CD8-positive, alpha-beta memory T cell (primary cell): ENCODE data around the gene BBX. TPM values are rescaled to one million over a fixed set of nuclear protein-coding genes. Genes with fewer than 3 reads are reported as not detected.
A peak's percentile ranks its signal among the peaks of the same experiment; 100 is the strongest.

Experiments
- CTCF ChIA-PET: fragments of 350-600 bp; sonication (Branson Sonifier 250); formaldehyde crosslinking; loops from one replicate; lab custom pipeline; 2021; ENCODE audit warnings: antibody characterized with exemption; lab: Charles Lee
- POLR2A ChIA-PET: fragments of 350-600 bp; sonication (Branson Sonifier 250); formaldehyde crosslinking; loops from one replicate; lab custom pipeline; 2021; ENCODE audit warnings: antibody characterized with exemption; lab: Charles Lee
- DNase-seq, 5 donors: peaks; one replicate each; pipeline versions ENCODE4 v3.0.0 to v3.0.0-alpha.2; 2020 to 2022; ENCODE audit warnings: mixed read lengths in 1 of 5
- H3K27ac ChIP-seq: one replicate; pipeline ENCODE4 v1.7.0; 2013; ENCODE audit warnings: low read depth, mild to moderate bottlenecking, low read length, moderate library complexity
- H3K27me3 ChIP-seq: 2 replicates; pipeline ENCODE4 v1.7.0; 2013; ENCODE audit warnings: low read length, mild to moderate bottlenecking; ENCODE audit not compliant: insufficient read depth, poor library complexity, severe bottlenecking
- H3K36me3 ChIP-seq: 2 replicates; pipeline ENCODE4 v1.7.0; 2013; ENCODE audit warnings: mild to moderate bottlenecking, low read length, moderate library complexity; ENCODE audit not compliant: insufficient read depth
- H3K4me1 ChIP-seq: 2 replicates; pipeline ENCODE4 v1.7.0; 2013; ENCODE audit warnings: mild to moderate bottlenecking, low read length, moderate library complexity; ENCODE audit not compliant: insufficient read depth
- H3K4me3 ChIP-seq: 2 replicates; pipeline ENCODE4 v1.7.0; 2013; ENCODE audit warnings: mild to moderate bottlenecking, low read length
- H3K9me3 ChIP-seq: 2 replicates; pipeline ENCODE4 v1.7.0; 2013; ENCODE audit warnings: mild to moderate bottlenecking, low read length
- H3K27ac Mint-ChIP-seq, 8 donors: one replicate each; pipeline ENCODE4 v1.8.0; 2020 to 2021; ENCODE audit warnings: mixed read lengths in 8 of 8, mild to moderate bottlenecking in 6 of 8, inconsistent platforms in 3 of 8, moderate library complexity in 3 of 8
- H3K27me3 Mint-ChIP-seq, 2 donors: one replicate each; pipeline ENCODE4 v1.8.0; 2020 to 2021; ENCODE audit warnings: mixed read lengths in 2 of 2, mild to moderate bottlenecking in 1 of 2, moderate library complexity in 1 of 2
- H3K36me3 Mint-ChIP-seq, 3 donors: one replicate each; pipeline ENCODE4 v1.8.0; 2020 to 2021; ENCODE audit warnings: mixed read lengths in 3 of 3, inconsistent platforms in 1 of 3, mild to moderate bottlenecking in 1 of 3
- H3K4me1 Mint-ChIP-seq, 3 donors: one replicate each; pipeline ENCODE4 v1.8.0; 2020 to 2021; ENCODE audit warnings: mixed read lengths in 3 of 3, inconsistent platforms in 1 of 3, mild to moderate bottlenecking in 1 of 3
- H3K4me3 Mint-ChIP-seq, 7 donors: one replicate each; pipeline ENCODE4 v1.8.0; 2020 to 2021; ENCODE audit warnings: mixed read lengths in 7 of 7, mild to moderate bottlenecking in 6 of 7, moderate library complexity in 4 of 7, inconsistent platforms in 2 of 7
- H3K9me3 Mint-ChIP-seq, 5 donors: one replicate each; pipeline ENCODE4 v1.8.0; 2020 to 2022; ENCODE audit warnings: mixed read lengths in 5 of 5, mild to moderate bottlenecking in 3 of 5, moderate library complexity in 2 of 5, inconsistent platforms in 1 of 5
- polyA plus RNA-seq: library from polyadenylated mRNA; unstranded; fragments of 300-500 nt; fragmentation: Illumina TruSeq; gene quantifications from one replicate; pipeline ENCODE4 v1.2.3, GENCODE V29; 2021
- total RNA-seq, 2 experiments: library from RNA; stranded (reverse); gene quantifications; one replicate each; pipeline ENCODE4 v1.2.3, GENCODE V29; 2021

The BBX gene
- total and polyA plus RNA-seq, 3 experiments from 2014 or later, result 44.5 to 126 (median 54.0) TPM

- H3K4me3 Mint-ChIP-seq, result no peak overlapping the region
- ChIA-PET CTCF (no interaction called here), POLR2A (interaction anchor here (0.6 kb wide), 1 partner anchor 850 kb away, joined by 3 read pairs; no protein-coding TSS in a partner anchor)
- no peak overlapping the region for H3K27ac Mint-ChIP-seq
- H3K36me3 Mint-ChIP-seq, result peaks cover 9 to 15% (median 15%) of the 10 kb centered on the region in 3 donors
- H3K9me3 ChIP-seq, result no peaks in the 10 kb centered on the region
- no peaks in the 10 kb centered on the region for H3K36me3 ChIP-seq
- no peak overlapping the region for H3K4me3 ChIP-seq
- H3K4me1 ChIP-seq, result no peaks in the 10 kb centered on the region
- H3K27me3 Mint-ChIP-seq, result no peaks in the 10 kb centered on the region
- no peak overlapping the region for H3K27ac ChIP-seq
- DNase-seq, result no peak
- H3K9me3 Mint-ChIP-seq, result peaks cover 0 to 3% (median 0%) of the 10 kb centered on the region in 5 donors
- no peaks in the 10 kb centered on the region for H3K27me3 ChIP-seq
- peaks cover 35 to 65% (median 57%) of the 10 kb centered on the region in 3 donors for H3K4me1 Mint-ChIP-seq
These were observed 20.9 kb downstream of the BBX start for GRCh38 chr3:107543666-107544065.

- POLR2A ChIA-PET, result no interaction called here
These were observed 22.9 kb downstream of the BBX start for GRCh38 chr3:107545680-107546120.

GRCh38 chr3:107548601-107549000, 25.8 kb downstream of the BBX start:
- POLR2A ChIA-PET, result no interaction called here
- no peaks in the 10 kb centered on the region for H3K9me3 ChIP-seq
- H3K9me3 Mint-ChIP-seq, result peaks cover 0 to 3% (median 0%) of the 10 kb centered on the region in 5 donors

More at GRCh38 chr3:107545680-107546120, 22.9 kb downstream of the BBX start:
- no peak overlapping the region for H3K27ac ChIP-seq
- DNase-seq, result no peak
- H3K4me3 ChIP-seq, result no peak overlapping the region
- Mint-ChIP-seq H3K9me3 (peaks cover 0 to 3% (median 0%) of the 10 kb centered on the region in 5 donors), H3K27me3 (no peaks in the 10 kb centered on the region), H3K27ac (peak overlapping the region in 1 of 8 donors; percentile 33), H3K36me3 (peaks cover 9 to 19% (median 9%) of the 10 kb centered on the region in 3 donors), H3K4me1 (peaks cover 38 to 67% (median 56%) of the 10 kb centered on the region in 3 donors), H3K4me3 (no peak overlapping the region)
- no peaks in the 10 kb centered on the region for H3K36me3 ChIP-seq
- H3K9me3 ChIP-seq, result no peaks in the 10 kb centered on the region
- H3K27me3 ChIP-seq, result no peaks in the 10 kb centered on the region
- CTCF ChIA-PET, result no interaction called here
- peaks cover 3% of the 10 kb centered on the region for H3K4me1 ChIP-seq

GRCh38 chr3:107555359-107555758, 32.6 kb downstream of the BBX start:
- H3K36me3 ChIP-seq, result no peaks in the 10 kb centered on the region
- no peaks in the 10 kb centered on the region for H3K27me3 Mint-ChIP-seq
- no peak overlapping the region for H3K4me3 Mint-ChIP-seq
- H3K9me3 ChIP-seq, result no peaks in the 10 kb centered on the region
- H3K27ac ChIP-seq, result no peak overlapping the region
- no peak overlapping the region for H3K27ac Mint-ChIP-seq
- CTCF ChIA-PET, result no interaction called here
- POLR2A ChIA-PET, result no interaction called here
- DNase-seq, result no peak
- no peak overlapping the region for H3K4me3 ChIP-seq
- peaks cover 55 to 78% (median 77%) of the 10 kb centered on the region in 3 donors for H3K4me1 Mint-ChIP-seq
- peaks cover 0 to 15% (median 4%) of the 10 kb centered on the region in 3 donors for H3K36me3 Mint-ChIP-seq
- no peaks in the 10 kb centered on the region for H3K27me3 ChIP-seq
- no peaks in the 10 kb centered on the region for H3K4me1 ChIP-seq
- no peaks in the 10 kb centered on the region for H3K9me3 Mint-ChIP-seq

More at GRCh38 chr3:107548601-107549000, 25.8 kb downstream of the BBX start:
- CTCF ChIA-PET, result no interaction called here
- Histone ChIP-seq H3K27me3 (no peaks in the 10 kb centered on the region), H3K4me3 (no peak overlapping the region), H3K4me1 (peaks cover 3% of the 10 kb centered on the region), H3K27ac (no peak overlapping the region), H3K36me3 (no peaks in the 10 kb centered on the region)
- peaks cover 35 to 61% (median 55%) of the 10 kb centered on the region in 3 donors for H3K4me1 Mint-ChIP-seq
- H3K27me3 Mint-ChIP-seq, result no peaks in the 10 kb centered on the region
- no peak for DNase-seq
- no peak overlapping the region for H3K4me3 Mint-ChIP-seq
- H3K27ac Mint-ChIP-seq, result no peak overlapping the region
- peaks cover 9 to 14% (median 9%) of the 10 kb centered on the region in 3 donors for H3K36me3 Mint-ChIP-seq

- H3K4me1 Mint-ChIP-seq, result peaks cover 55 to 85% (median 79%) of the 10 kb centered on the region in 3 donors
- POLR2A ChIA-PET, result no interaction called here
These were observed 35.0 kb downstream of the BBX start for GRCh38 chr3:107557743-107558142.

GRCh38 chr3:107560166-107560565, 37.4 kb downstream of the BBX start:
- no peaks in the 10 kb centered on the region for H3K9me3 Mint-ChIP-seq
- peak overlapping the region in 3 of 8 donors; percentile 3 to 46 (median 24) for H3K27ac Mint-ChIP-seq
- ChIA-PET POLR2A (no interaction called here), CTCF (no interaction called here)
- Histone ChIP-seq H3K4me1 (no peaks in the 10 kb centered on the region), H3K9me3 (no peaks in the 10 kb centered on the region), H3K27ac (no peak overlapping the region), H3K27me3 (no peaks in the 10 kb centered on the region), H3K4me3 (no peak overlapping the region), H3K36me3 (no peaks in the 10 kb centered on the region)
- DNase-seq, result no peak
- no peaks in the 10 kb centered on the region for H3K27me3 Mint-ChIP-seq
- peaks cover 53 to 88% (median 76%) of the 10 kb centered on the region in 3 donors for H3K4me1 Mint-ChIP-seq
- peaks cover 0 to 11% (median 0%) of the 10 kb centered on the region in 3 donors for H3K36me3 Mint-ChIP-seq
- no peak overlapping the region for H3K4me3 Mint-ChIP-seq

More at GRCh38 chr3:107557743-107558142, 35.0 kb downstream of the BBX start:
- no peak for DNase-seq
- Histone ChIP-seq H3K4me3 (no peak overlapping the region), H3K4me1 (no peaks in the 10 kb centered on the region), H3K9me3 (no peaks in the 10 kb centered on the region), H3K27me3 (no peaks in the 10 kb centered on the region), H3K27ac (no peak overlapping the region), H3K36me3 (no peaks in the 10 kb centered on the region)
- H3K36me3 Mint-ChIP-seq, result peaks cover 0 to 13% (median 2%) of the 10 kb centered on the region in 3 donors
- H3K4me3 Mint-ChIP-seq, result no peak overlapping the region
- CTCF ChIA-PET, result no interaction called here
- H3K9me3 Mint-ChIP-seq, result no peaks in the 10 kb centered on the region
- H3K27me3 Mint-ChIP-seq, result no peaks in the 10 kb centered on the region
- peak overlapping the region in 2 of 8 donors; percentile 5 to 50 for H3K27ac Mint-ChIP-seq

GRCh38 chr3:107561980-107562379, 39.2 kb downstream of the BBX start:
- no peak overlapping the region for H3K4me3 ChIP-seq
- no peak overlapping the region for H3K4me3 Mint-ChIP-seq
- ChIA-PET POLR2A (no interaction called here), CTCF (no interaction called here)
- no peaks in the 10 kb centered on the region for H3K9me3 ChIP-seq
- DNase-seq, result no peak
- no peaks in the 10 kb centered on the region for H3K27me3 Mint-ChIP-seq
- H3K4me1 Mint-ChIP-seq, result peaks cover 48 to 83% (median 72%) of the 10 kb centered on the region in 3 donors
- H3K27me3 ChIP-seq, result no peaks in the 10 kb centered on the region
- no peaks in the 10 kb centered on the region for H3K36me3 ChIP-seq
- H3K36me3 Mint-ChIP-seq, result peaks cover 0 to 7% (median 0%) of the 10 kb centered on the region in 3 donors
- H3K27ac Mint-ChIP-seq, result no peak overlapping the region
- H3K9me3 Mint-ChIP-seq, result no peaks in the 10 kb centered on the region
- no peaks in the 10 kb centered on the region for H3K4me1 ChIP-seq
- H3K27ac ChIP-seq, result no peak overlapping the region

GRCh38 chr3:107562969-107563529, 40.3 kb downstream of the BBX start:
- Mint-ChIP-seq H3K4me1 (peaks cover 41 to 84% (median 73%) of the 10 kb centered on the region in 3 donors), H3K27ac (peak overlapping the region in 1 of 8 donors; percentile 50), H3K27me3 (no peaks in the 10 kb centered on the region), H3K4me3 (no peak overlapping the region), H3K36me3 (peaks cover 0 to 7% (median 0%) of the 10 kb centered on the region in 3 donors), H3K9me3 (no peaks in the 10 kb centered on the region)
- POLR2A ChIA-PET, result no interaction called here
- H3K27me3 ChIP-seq, result no peaks in the 10 kb centered on the region
- CTCF ChIA-PET, result no interaction called here
- H3K9me3 ChIP-seq, result no peaks in the 10 kb centered on the region
- H3K4me1 ChIP-seq, result no peaks in the 10 kb centered on the region
- no peaks in the 10 kb centered on the region for H3K36me3 ChIP-seq
- no peak overlapping the region for H3K4me3 ChIP-seq
- DNase-seq, result no peak
- no peak overlapping the region for H3K27ac ChIP-seq
